ENCODE measurements around the gene DTD1.

The DTD1 gene

GRCh38 chr20:18715564-18715963 is 127.7 kb downstream of the DTD1 start:
- DNase-seq, result no peak

GRCh38 chr20:18717062-18717461 is 129.2 kb downstream of the DTD1 start:
- DNase-seq, result no peak

- DNase-seq, result no peak
These were observed 130.3 kb downstream of the DTD1 start for GRCh38 chr20:18718129-18718528.

- DNase-seq, result peak; percentile 40
These were observed 131.6 kb downstream of the DTD1 start for GRCh38 chr20:18719426-18719825.

GRCh38 chr20:18721551-18722115 is 133.8 kb downstream of the DTD1 start:
- no peak for DNase-seq

- no peak for DNase-seq
These were observed 134.5 kb downstream of the DTD1 start for GRCh38 chr20:18722371-18722770.

- DNase-seq, result no peak
These were observed 136.2 kb downstream of the DTD1 start for GRCh38 chr20:18724077-18724476.

- no peak for DNase-seq
These were observed 137.1 kb downstream of the DTD1 start for GRCh38 chr20:18724788-18725464.

- no peak for DNase-seq
These were observed 139.2 kb downstream of the DTD1 start for GRCh38 chr20:18727032-18727508.

- no peak for DNase-seq
These were observed 140.5 kb downstream of the DTD1 start for GRCh38 chr20:18728165-18728869.

- no peak for DNase-seq
These were observed 141.0 kb downstream of the DTD1 start for GRCh38 chr20:18728870-18729224.

- DNase-seq, result no peak
These were observed 141.5 kb downstream of the DTD1 start for GRCh38 chr20:18729231-18729825.

GRCh38 chr20:18731940-18732339 is 144.1 kb downstream of the DTD1 start:
- DNase-seq, result no peak

GRCh38 chr20:18734525-18735189 is 146.8 kb downstream of the DTD1 start:
- no peak for DNase-seq

GRCh38 chr20:18737140-18737539 is 149.3 kb downstream of the DTD1 start:
- no peak for DNase-seq

GRCh38 chr20:18738055-18738454 is 150.2 kb downstream of the DTD1 start:
- DNase-seq, result no peak

GRCh38 chr20:18738888-18739287 is 151.0 kb downstream of the DTD1 start:
- DNase-seq, result no peak

GRCh38 chr20:18739751-18740166 is 151.9 kb downstream of the DTD1 start:
- DNase-seq, result no peak

- DNase-seq, result no peak
These were observed 152.9 kb downstream of the DTD1 start for GRCh38 chr20:18740726-18741125.

GRCh38 chr20:18742841-18743240 is 155.0 kb downstream of the DTD1 start:
- no peak for DNase-seq

- DNase-seq, result no peak
These were observed 156.0 kb downstream of the DTD1 start for GRCh38 chr20:18743665-18744440.

GRCh38 chr20:18747090-18747489 is 159.2 kb downstream of the DTD1 start:
- DNase-seq, result no peak

Measured in amniotic stem cell (primary cell).